Gastroesophageal sphincter (tissue), 4 donors: ENCODE measurements around the gene FBXL4. TPM values are rescaled to one million over a fixed set of nuclear protein-coding genes. Genes with fewer than 3 reads are reported as not detected.

ENCODE experiments used
- ATAC-seq: fragments of 150-250 bp; one replicate; pipeline ENCODE4 v1.9.1; 2016; ENCODE audit warnings: mild to moderate bottlenecking, moderate library complexity
- H3K27ac ChIP-seq, 4 donors: fragments of 200-600 bp; sonication (generic) in 3 of 4; 1 replicate in 3 of 4; 2 replicates in 1 of 4; pipeline ENCODE4 v1.5.1; 2016 to 2019
- H3K27me3 ChIP-seq: fragments of 200-600 bp; sonication (generic); one replicate; pipeline ENCODE4 v1.5.1; 2019
- H3K36me3 ChIP-seq, 2 donors: fragments of 200-600 bp; sonication (generic); one replicate each; pipeline ENCODE4 v1.5.1; 2019; ENCODE audit warnings: control low read depth in 1 of 2
- H3K4me1 ChIP-seq, 3 donors: fragments of 200-600 bp; sonication (generic); 1 replicate in 2 of 3; 2 replicates in 1 of 3; pipeline ENCODE4 v1.5.1; 2016 to 2019; ENCODE audit warnings: control low read depth in 2 of 3
- H3K4me3 ChIP-seq, 2 donors: fragments of 200-600 bp; sonication (generic); one replicate each; pipeline ENCODE4 v1.5.1; 2019; ENCODE audit warnings: mild to moderate bottlenecking in 1 of 2, moderate library complexity in 1 of 2
- H3K9me3 ChIP-seq, 3 donors: fragments of 200-600 bp; sonication (generic); one replicate each; pipeline ENCODE4 v1.5.1; 2017 to 2019; ENCODE audit warnings: control low read depth in 2 of 3
- EP300 ChIP-seq: sonication (generic); formaldehyde crosslinking; IDR thresholded peaks from one replicate; pipeline ENCODE4 v1.6.1; 2017; ENCODE audit warnings: antibody characterized with exemption, mild to moderate bottlenecking
- POLR2A ChIP-seq, 2 donors: fragments of 450-650 bp; IDR thresholded peaks; one replicate each; pipeline ENCODE4 v1.6.1; 2017; ENCODE audit warnings: antibody characterized with exemption in 2 of 2, mild to moderate bottlenecking in 2 of 2, moderate library complexity in 1 of 2
- POLR2AphosphoS5 ChIP-seq: sonication (generic); formaldehyde crosslinking; IDR thresholded peaks from one replicate; pipeline ENCODE4 v1.6.1; 2017; ENCODE audit warnings: antibody characterized with exemption
- WGBS, 2 donors: methylation state at CpG; one replicate each; pipeline ENCODE4 v1.1.5; 2018; ENCODE audit warnings: low coverage in 1 of 2; 5-methylcytosine and 5-hydroxymethylcytosine counted together
- total RNA-seq, 4 donors: library from RNA; depleted of rRNA; stranded (reverse); fragments of >200 nt; gene quantifications; one replicate each; pipeline ENCODE4 v1.1.0, GENCODE V29; 2016
- TF ChIP-seq, protein P1 (sequence below), 4 experiments: fragments of 200-600 bp in 2 of 4; fragments of 450-650 bp in 2 of 4; sonication (generic) in 1 of 4; IDR thresholded peaks; one replicate each; pipeline ENCODE4 v1.5.1; 2017 to 2019; ENCODE audit warnings: antibody characterized with exemption in 4 of 4, mild to moderate bottlenecking in 2 of 4, moderate library complexity in 2 of 4

Gene FBXL4
- total RNA-seq, 4 donors from 2014 or later, result 15.6 to 21.9 (median 18.8) TPM

DNA sequence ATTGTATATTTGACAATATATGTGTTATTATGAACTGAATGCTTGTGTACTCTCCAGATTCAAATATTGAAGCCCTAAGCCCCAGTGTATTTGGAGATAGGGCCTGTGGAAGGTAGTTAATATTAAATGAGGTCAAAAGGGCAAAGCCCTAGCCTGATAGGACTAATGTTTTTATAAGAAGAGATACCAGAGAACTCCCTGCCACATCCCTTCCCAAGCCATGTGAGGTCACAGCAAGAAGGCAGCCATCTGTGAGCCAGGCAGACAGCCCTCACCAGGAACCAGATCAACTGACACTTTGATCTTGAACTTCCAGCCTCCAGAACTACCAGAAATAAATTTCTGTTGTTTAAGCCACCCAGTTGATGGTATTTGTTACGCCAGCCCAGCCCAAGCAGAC is 36.4 kb upstream of the FBXL4 start:
- no peaks in the 10 kb centered on the region for H3K4me1 ChIP-seq
- H3K4me3 ChIP-seq, result no peak overlapping the region
- 55 to 72% methylated on average over 1 of the region's 1 CpG for WGBS, 2 donors
- ATAC-seq, result no peak
- H3K27me3 ChIP-seq, result no peaks in the 10 kb centered on the region
- H3K9me3 ChIP-seq, result no peaks in the 10 kb centered on the region
- no peak overlapping the region for H3K27ac ChIP-seq
- H3K36me3 ChIP-seq, result no peaks in the 10 kb centered on the region
- TF ChIP-seq POLR2A (IDR thresholded peaks at IDR 0.05), result no peak

DNA sequence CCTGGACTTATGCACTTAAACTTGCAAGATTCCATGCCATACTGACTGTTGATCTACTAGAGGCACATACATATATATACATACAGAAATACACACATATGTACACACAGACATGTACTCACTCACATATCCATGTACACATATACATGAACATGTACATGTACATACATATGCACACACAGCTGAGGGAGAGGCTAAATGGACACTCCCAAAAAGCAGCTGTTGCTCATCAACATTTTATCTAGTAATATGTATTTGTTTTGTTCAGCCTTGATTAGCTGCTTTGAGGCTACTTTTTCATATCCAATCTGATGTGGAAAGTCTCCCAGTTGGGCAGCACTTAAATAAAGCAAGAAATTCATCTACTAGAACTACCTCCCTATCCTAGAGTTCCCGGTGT is 33.7 kb upstream of the FBXL4 start:
- no peaks in the 10 kb centered on the region for H3K4me1 ChIP-seq
- no peak for TF ChIP-seq POLR2A (IDR thresholded peaks at IDR 0.05)
- no peak for TF ChIP-seq EP300
- TF ChIP-seq POLR2AphosphoS5, result no peak
- TF ChIP-seq, protein P1, sequence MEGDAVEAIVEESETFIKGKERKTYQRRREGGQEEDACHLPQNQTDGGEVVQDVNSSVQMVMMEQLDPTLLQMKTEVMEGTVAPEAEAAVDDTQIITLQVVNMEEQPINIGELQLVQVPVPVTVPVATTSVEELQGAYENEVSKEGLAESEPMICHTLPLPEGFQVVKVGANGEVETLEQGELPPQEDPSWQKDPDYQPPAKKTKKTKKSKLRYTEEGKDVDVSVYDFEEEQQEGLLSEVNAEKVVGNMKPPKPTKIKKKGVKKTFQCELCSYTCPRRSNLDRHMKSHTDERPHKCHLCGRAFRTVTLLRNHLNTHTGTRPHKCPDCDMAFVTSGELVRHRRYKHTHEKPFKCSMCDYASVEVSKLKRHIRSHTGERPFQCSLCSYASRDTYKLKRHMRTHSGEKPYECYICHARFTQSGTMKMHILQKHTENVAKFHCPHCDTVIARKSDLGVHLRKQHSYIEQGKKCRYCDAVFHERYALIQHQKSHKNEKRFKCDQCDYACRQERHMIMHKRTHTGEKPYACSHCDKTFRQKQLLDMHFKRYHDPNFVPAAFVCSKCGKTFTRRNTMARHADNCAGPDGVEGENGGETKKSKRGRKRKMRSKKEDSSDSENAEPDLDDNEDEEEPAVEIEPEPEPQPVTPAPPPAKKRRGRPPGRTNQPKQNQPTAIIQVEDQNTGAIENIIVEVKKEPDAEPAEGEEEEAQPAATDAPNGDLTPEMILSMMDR (IDR thresholded peaks at IDR 0.05), result no peak
- no peak for ATAC-seq
- H3K27me3 ChIP-seq, result no peaks in the 10 kb centered on the region
- H3K27ac ChIP-seq, result no peak overlapping the region
- no peak overlapping the region for H3K4me3 ChIP-seq
- WGBS, 2 donors, result 38 to 86% methylated on average over 1 of the region's 1 CpG
- no peaks in the 10 kb centered on the region for H3K9me3 ChIP-seq
- H3K36me3 ChIP-seq, result no peaks in the 10 kb centered on the region

DNA sequence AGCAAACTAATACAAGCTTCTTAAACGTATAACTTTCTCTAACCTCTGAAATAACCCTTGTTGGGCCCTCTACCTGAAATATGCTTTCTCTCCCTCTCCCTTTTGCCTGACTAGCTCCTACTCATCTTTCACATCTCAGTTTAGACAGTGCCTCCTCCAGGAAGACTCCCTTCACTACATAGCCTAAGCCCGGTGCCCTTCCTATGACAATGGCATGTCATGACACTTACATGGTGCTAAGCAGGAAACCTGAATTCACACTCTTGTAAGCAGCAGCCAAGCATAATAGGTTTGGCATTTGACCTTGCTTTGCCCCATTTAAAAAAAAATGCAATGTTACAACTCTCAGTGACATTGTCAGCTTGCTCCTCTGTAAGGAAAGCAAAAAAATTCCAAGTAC is 33.1 kb upstream of the FBXL4 start:
- Histone ChIP-seq H3K4me1 (no peaks in the 10 kb centered on the region), H3K36me3 (no peaks in the 10 kb centered on the region), H3K9me3 (no peaks in the 10 kb centered on the region), H3K27me3 (no peaks in the 10 kb centered on the region), H3K4me3 (no peak overlapping the region), H3K27ac (no peak overlapping the region)
- ATAC-seq, result no peak
- WGBS, 2 donors, result 76 to 100% methylated on average over 1 to 2 of the region's 2 CpGs
- TF ChIP-seq EP300, result no peak
- TF ChIP-seq POLR2AphosphoS5, result no peak
- TF ChIP-seq POLR2A (IDR thresholded peaks at IDR 0.05), result no peak
- TF ChIP-seq, protein P1 (IDR thresholded peaks at IDR 0.05), result no peak

DNA sequence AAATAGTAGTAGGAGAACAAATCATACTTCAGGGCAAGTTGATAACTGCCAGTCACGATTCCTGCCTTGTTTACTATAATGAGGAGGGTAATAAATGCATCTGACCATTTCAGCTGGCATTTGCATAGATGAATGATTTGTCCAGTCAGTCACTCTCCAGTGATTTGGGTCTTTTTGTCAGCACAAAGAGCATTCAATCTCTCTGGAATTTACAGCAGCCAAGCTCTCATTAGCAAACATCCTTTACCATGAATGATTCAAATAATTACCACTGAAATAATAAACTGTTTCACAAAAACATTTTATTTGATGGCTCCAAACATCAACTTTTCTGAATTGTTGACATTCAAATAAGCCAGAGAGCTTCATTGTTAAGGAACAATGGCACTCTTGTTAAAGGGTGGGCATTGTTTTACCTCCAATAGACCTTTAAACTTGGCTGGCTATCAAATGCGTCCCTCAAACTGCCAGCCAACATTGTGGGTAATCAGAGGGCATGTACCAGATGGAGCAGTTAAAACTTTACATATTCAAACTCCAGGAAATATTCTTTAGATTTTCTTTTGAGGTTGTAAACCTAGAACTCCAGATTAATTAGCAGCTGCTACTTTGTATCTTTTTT is 30.0 kb upstream of the FBXL4 start:
- Histone ChIP-seq H3K27me3 (no peaks in the 10 kb centered on the region), H3K4me1 (no peaks in the 10 kb centered on the region), H3K9me3 (no peaks in the 10 kb centered on the region), H3K36me3 (no peaks in the 10 kb centered on the region), H3K4me3 (no peak overlapping the region), H3K27ac (no peak overlapping the region)
- WGBS, 2 donors, result 33 to 60% methylated on average over 1 to 2 of the region's 2 CpGs
- TF ChIP-seq POLR2A (IDR thresholded peaks at IDR 0.05) (no peak), EP300 (no peak), POLR2AphosphoS5 (no peak)
- TF ChIP-seq, protein P1 (IDR thresholded peaks at IDR 0.05), result no peak
- no peak for ATAC-seq

DNA sequence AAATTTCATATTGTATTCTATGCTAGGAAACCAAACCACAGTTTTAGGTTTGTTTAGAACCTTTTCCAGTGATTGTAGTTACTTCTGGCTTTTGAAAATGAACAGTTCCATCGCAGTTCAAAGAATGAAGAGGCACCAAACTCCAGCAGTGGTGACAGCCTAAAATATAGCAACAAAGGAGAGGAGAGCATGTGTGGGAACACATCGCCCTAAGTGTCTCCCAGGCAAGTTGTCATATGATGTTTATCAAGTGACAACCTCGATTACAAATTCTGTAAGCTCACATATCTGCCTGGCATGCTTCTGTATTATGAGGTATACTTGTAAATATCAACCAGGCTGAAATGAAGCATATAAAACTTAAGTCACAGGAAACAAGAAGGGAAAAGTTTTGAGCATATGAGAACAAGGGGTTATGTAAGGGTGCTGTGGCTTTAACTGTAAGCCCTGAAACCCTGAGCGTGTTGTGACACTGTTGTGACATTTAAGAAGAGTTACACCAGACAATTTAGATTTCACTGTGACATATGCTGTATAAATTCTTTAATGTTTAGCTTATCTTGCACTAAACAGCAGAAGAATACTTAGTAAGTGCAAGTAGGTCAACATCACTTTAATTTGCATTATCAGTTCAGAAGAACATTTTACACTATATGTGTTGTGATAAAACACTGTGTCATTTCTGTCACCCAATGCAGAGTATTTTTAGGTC is 29.1 kb upstream of the FBXL4 start:
- WGBS, 2 donors, result 48 to 61% methylated on average over 4 of the region's 4 CpGs
- H3K27me3 ChIP-seq, result no peaks in the 10 kb centered on the region
- H3K4me3 ChIP-seq, result no peak overlapping the region
- H3K4me1 ChIP-seq, result no peaks in the 10 kb centered on the region
- no peak for TF ChIP-seq EP300
- no peak for TF ChIP-seq POLR2A (IDR thresholded peaks at IDR 0.05)
- TF ChIP-seq, protein P1 (IDR thresholded peaks at IDR 0.05), result no peak
- no peak for TF ChIP-seq POLR2AphosphoS5
- H3K9me3 ChIP-seq, result no peaks in the 10 kb centered on the region
- no peak overlapping the region for H3K27ac ChIP-seq
- no peaks in the 10 kb centered on the region for H3K36me3 ChIP-seq
- no peak for ATAC-seq
